ENCODE measurements around the gene ADORA2B.

Gene ADORA2B

DNA sequence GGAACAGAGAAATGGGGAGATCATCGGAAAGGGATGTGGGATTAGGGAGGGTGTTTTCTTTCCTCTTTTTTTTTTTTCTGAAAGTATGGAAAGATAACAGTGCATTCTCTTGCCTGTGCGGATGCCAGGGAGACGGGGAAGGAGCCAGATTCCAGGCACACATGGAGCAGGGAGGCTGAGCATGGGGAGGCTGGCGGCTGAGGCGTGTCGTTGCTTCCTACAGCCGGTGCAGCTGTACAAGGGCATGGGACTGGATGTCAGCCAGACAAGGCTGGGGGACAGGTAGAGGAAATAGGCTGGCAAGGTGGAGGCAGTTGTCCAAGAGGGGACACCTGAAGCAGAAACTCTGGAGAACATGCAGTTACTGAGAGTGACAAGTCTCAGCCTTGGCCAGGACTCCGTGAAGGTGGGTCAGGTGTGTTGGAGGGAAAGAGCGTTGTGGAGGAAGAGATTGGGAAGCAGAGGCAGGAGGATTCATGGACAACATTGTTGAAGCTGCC lies 16.6 kb upstream of the ADORA2B start:
- Histone ChIP-seq H3K9me3 (replicated peaks in 1 of 2; ENCODE audit: control insufficient read depth in 2 of 2, insufficient read depth in 1 of 2, low read depth in 1 of 2, low read length in 2 of 2) (no peaks in the 10 kb centered on the region), H3K36me3 (replicated peaks in 1 of 2; ENCODE audit: control insufficient read depth in 2 of 2, insufficient read depth in 2 of 2, low read length in 2 of 2) (no peaks in the 10 kb centered on the region), H3K14ac (ENCODE audit: low read length) (no peak overlapping the region), H3K23ac (ENCODE audit: low read depth, low read length, poor library complexity) (no peak overlapping the region), H2AFZ (ENCODE audit: low read length) (no peak overlapping the region), H2BK120ac (ENCODE audit: low read depth, low read length) (no peak overlapping the region), H3K18ac (ENCODE audit: low read length) (peak overlapping the region; percentile 24), H3K4me1 (ENCODE audit: control insufficient read depth in 2 of 2, insufficient read depth in 1 of 2, low read depth in 1 of 2, low read length in 2 of 2) (peaks cover 0 to 2% of the 10 kb centered on the region in 2 donors), H3K27me3 (ENCODE audit: control insufficient read depth in 3 of 3, insufficient read depth in 3 of 3, low read depth in 1 of 3, low read length in 3 of 3) (peaks cover 0 to 5% (median 0%) of the 10 kb centered on the region in 3 experiments), H4K91ac (ENCODE audit: low read depth, low read length, poor library complexity) (no peak overlapping the region), H3K27ac (replicated peaks; ENCODE audit: low read length) (no peak overlapping the region), H3K4me3 (ENCODE audit: low read length in 2 of 2) (no peak overlapping the region), H2BK5ac (ENCODE audit: low read length) (peak overlapping the region; percentile 26), H2AK5ac (ENCODE audit: low read depth, low read length) (no peak overlapping the region), H3K4ac (ENCODE audit: low read length) (no peak overlapping the region), H3K79me1 (ENCODE audit: low read depth, low read length) (no peaks in the 10 kb centered on the region), H4K8ac (ENCODE audit: low read depth, low read length) (no peak overlapping the region), H3K4me2 (ENCODE audit: insufficient read depth, low read length, poor library complexity, severe bottlenecking) (no peak overlapping the region), H3K9ac (ENCODE audit: low read depth, low read length, poor library complexity) (peak overlapping the region; percentile 63), H2BK15ac (ENCODE audit: low read length) (no peak overlapping the region), H2BK12ac (ENCODE audit: low read length) (no peak overlapping the region)
- WGBS, 2 donors (ENCODE audit: extremely low coverage in 2 of 2, insufficient read length in 2 of 2, insufficient replicate concordance in 1 of 2), result no CpG with 5 or more reads among the region's 9 CpGs
- DNase-seq (ENCODE audit: low spot score), result no peak

DNA sequence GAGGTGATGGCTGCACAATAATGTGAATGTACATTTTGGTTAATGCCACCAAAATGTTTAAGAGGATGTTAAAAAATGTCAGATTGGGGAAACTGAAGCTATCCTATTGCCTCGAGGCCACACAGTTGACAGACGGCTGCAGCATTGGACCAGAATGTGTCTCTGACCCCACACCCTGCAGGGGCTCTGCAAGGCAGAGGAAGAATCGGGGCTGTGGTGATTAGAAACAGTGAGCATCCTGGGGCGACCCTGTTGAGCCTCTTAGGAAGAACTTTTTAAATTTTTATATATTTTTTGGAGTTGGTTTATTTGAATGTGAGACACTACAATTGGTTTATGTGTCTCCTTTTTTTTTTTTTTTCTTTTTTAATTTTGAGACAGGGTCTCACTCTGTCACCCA lies 15.0 kb upstream of the ADORA2B start:
- no CpG with 5 or more reads among the region's 4 CpGs for WGBS, 2 donors (ENCODE audit: extremely low coverage in 2 of 2, insufficient read length in 2 of 2, insufficient replicate concordance in 1 of 2)
- no peak overlapping the region for H3K4me2 ChIP-seq (ENCODE audit: insufficient read depth, low read length, poor library complexity, severe bottlenecking)

DNA sequence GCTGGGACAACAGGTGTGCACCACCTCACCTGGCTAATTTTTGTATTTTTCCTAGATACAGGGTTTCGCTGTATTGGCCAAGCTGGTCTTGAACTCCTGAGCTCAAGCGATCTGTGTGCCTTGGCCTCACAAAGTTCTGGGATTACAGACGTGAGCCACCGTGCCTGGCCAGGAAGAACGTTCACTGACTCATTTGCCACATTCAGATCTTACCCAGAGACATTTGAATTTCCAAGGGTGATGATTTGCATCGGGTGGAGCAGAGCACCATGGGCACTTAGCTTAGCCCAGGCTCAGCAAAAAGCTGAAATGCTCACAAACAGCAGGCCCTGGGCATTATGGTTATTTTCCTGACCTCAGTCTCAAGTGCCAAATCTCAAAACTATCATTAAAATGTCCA lies 14.5 kb upstream of the ADORA2B start:
- H3K4me1 ChIP-seq (ENCODE audit: control insufficient read depth in 2 of 2, insufficient read depth in 1 of 2, low read depth in 1 of 2, low read length in 2 of 2), result peaks cover 0 to 2% of the 10 kb centered on the region in 2 donors
- H3K9me3 ChIP-seq (replicated peaks in 1 of 2; ENCODE audit: control insufficient read depth in 2 of 2, insufficient read depth in 1 of 2, low read depth in 1 of 2, low read length in 2 of 2), result no peaks in the 10 kb centered on the region
- H2AFZ ChIP-seq (ENCODE audit: low read length), result no peak overlapping the region
- no peaks in the 10 kb centered on the region for H3K79me1 ChIP-seq (ENCODE audit: low read depth, low read length)
- H3K14ac ChIP-seq (ENCODE audit: low read length), result no peak overlapping the region
- no peaks in the 10 kb centered on the region for H3K36me3 ChIP-seq (replicated peaks in 1 of 2; ENCODE audit: control insufficient read depth in 2 of 2, insufficient read depth in 2 of 2, low read length in 2 of 2)
- H3K27ac ChIP-seq (replicated peaks; ENCODE audit: low read length), result no peak overlapping the region
- no peak overlapping the region for H3K23ac ChIP-seq (ENCODE audit: low read depth, low read length, poor library complexity)
- no peak overlapping the region for H2BK15ac ChIP-seq (ENCODE audit: low read length)
- H3K4ac ChIP-seq (ENCODE audit: low read length), result no peak overlapping the region
- H4K91ac ChIP-seq (ENCODE audit: low read depth, low read length, poor library complexity), result no peak overlapping the region
- no peak overlapping the region for H2BK120ac ChIP-seq (ENCODE audit: low read depth, low read length)
- no peak overlapping the region for H4K8ac ChIP-seq (ENCODE audit: low read depth, low read length)
- no CpG with 5 or more reads among the region's 6 CpGs for WGBS, 2 donors (ENCODE audit: extremely low coverage in 2 of 2, insufficient read length in 2 of 2, insufficient replicate concordance in 1 of 2)
- H2BK12ac ChIP-seq (ENCODE audit: low read length), result no peak overlapping the region
- no peak overlapping the region for H2BK5ac ChIP-seq (ENCODE audit: low read length)
- no peak for DNase-seq (ENCODE audit: low spot score)
- H3K4me2 ChIP-seq (ENCODE audit: insufficient read depth, low read length, poor library complexity, severe bottlenecking), result no peak overlapping the region
- no peak overlapping the region for H3K9ac ChIP-seq (ENCODE audit: low read depth, low read length, poor library complexity)
- no peak overlapping the region for H3K18ac ChIP-seq (ENCODE audit: low read length)
- no peak overlapping the region for H3K4me3 ChIP-seq (ENCODE audit: low read length in 2 of 2)
- H2AK5ac ChIP-seq (ENCODE audit: low read depth, low read length), result no peak overlapping the region
- H3K27me3 ChIP-seq (ENCODE audit: control insufficient read depth in 3 of 3, insufficient read depth in 3 of 3, low read depth in 1 of 3, low read length in 3 of 3), result peaks cover 0 to 5% (median 0%) of the 10 kb centered on the region in 3 experiments

More for the DNA sequence above, 15.0 kb upstream of the ADORA2B start:
- H2BK12ac ChIP-seq (ENCODE audit: low read length), result no peak overlapping the region
- H2AK5ac ChIP-seq (ENCODE audit: low read depth, low read length), result no peak overlapping the region
- no peaks in the 10 kb centered on the region for H3K36me3 ChIP-seq (replicated peaks in 1 of 2; ENCODE audit: control insufficient read depth in 2 of 2, insufficient read depth in 2 of 2, low read length in 2 of 2)
- no peak overlapping the region for H4K91ac ChIP-seq (ENCODE audit: low read depth, low read length, poor library complexity)
- no peaks in the 10 kb centered on the region for H3K9me3 ChIP-seq (replicated peaks in 1 of 2; ENCODE audit: control insufficient read depth in 2 of 2, insufficient read depth in 1 of 2, low read depth in 1 of 2, low read length in 2 of 2)
- H3K27ac ChIP-seq (replicated peaks; ENCODE audit: low read length), result no peak overlapping the region
- no peak overlapping the region for H3K18ac ChIP-seq (ENCODE audit: low read length)
- H3K79me1 ChIP-seq (ENCODE audit: low read depth, low read length), result no peaks in the 10 kb centered on the region
- no peak overlapping the region for H3K14ac ChIP-seq (ENCODE audit: low read length)
- no peak for DNase-seq (ENCODE audit: low spot score)
- H3K9ac ChIP-seq (ENCODE audit: low read depth, low read length, poor library complexity), result no peak overlapping the region
- no peak overlapping the region for H2AFZ ChIP-seq (ENCODE audit: low read length)
- no peak overlapping the region for H2BK5ac ChIP-seq (ENCODE audit: low read length)
- peaks cover 0 to 2% of the 10 kb centered on the region in 2 donors for H3K4me1 ChIP-seq (ENCODE audit: control insufficient read depth in 2 of 2, insufficient read depth in 1 of 2, low read depth in 1 of 2, low read length in 2 of 2)
- peaks cover 0 to 5% (median 0%) of the 10 kb centered on the region in 3 experiments for H3K27me3 ChIP-seq (ENCODE audit: control insufficient read depth in 3 of 3, insufficient read depth in 3 of 3, low read depth in 1 of 3, low read length in 3 of 3)
- H4K8ac ChIP-seq (ENCODE audit: low read depth, low read length), result no peak overlapping the region
- no peak overlapping the region for H3K4ac ChIP-seq (ENCODE audit: low read length)
- H2BK120ac ChIP-seq (ENCODE audit: low read depth, low read length), result no peak overlapping the region
- no peak overlapping the region for H3K4me3 ChIP-seq (ENCODE audit: low read length in 2 of 2)
- no peak overlapping the region for H2BK15ac ChIP-seq (ENCODE audit: low read length)
- no peak overlapping the region for H3K23ac ChIP-seq (ENCODE audit: low read depth, low read length, poor library complexity)

DNA sequence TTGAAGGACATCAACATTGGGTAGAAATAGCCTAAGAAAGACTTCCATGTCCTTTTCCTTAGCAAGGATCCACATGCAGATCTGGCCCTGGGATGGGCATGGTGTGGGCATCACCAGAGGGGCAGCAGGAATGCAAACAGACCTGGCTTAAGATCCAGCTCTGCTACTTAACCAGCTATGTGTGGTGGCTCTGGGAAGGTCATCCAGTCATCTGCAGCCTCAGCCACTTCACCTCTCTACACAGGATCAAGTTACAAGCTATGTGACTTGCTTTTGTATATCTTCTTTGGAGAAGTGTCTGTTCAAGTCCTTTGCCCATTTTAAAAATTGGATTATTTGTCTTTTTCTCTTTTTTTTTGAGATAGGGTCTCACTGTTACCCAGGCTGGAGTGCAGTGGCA lies 13.5 kb upstream of the ADORA2B start:
- H3K36me3 ChIP-seq (replicated peaks in 1 of 2; ENCODE audit: control insufficient read depth in 2 of 2, insufficient read depth in 2 of 2, low read length in 2 of 2), result no peaks in the 10 kb centered on the region
- H2AFZ ChIP-seq (ENCODE audit: low read length), result no peak overlapping the region
- no peak overlapping the region for H2BK5ac ChIP-seq (ENCODE audit: low read length)
- H2BK120ac ChIP-seq (ENCODE audit: low read depth, low read length), result no peak overlapping the region
- H3K4me2 ChIP-seq (ENCODE audit: insufficient read depth, low read length, poor library complexity, severe bottlenecking), result no peak overlapping the region
- H3K4me3 ChIP-seq (ENCODE audit: low read length in 2 of 2), result peak overlapping the region in 1 of 2 donors; percentile 4
- H3K27me3 ChIP-seq (ENCODE audit: control insufficient read depth in 3 of 3, insufficient read depth in 3 of 3, low read depth in 1 of 3, low read length in 3 of 3), result peaks cover 0 to 5% (median 0%) of the 10 kb centered on the region in 3 experiments
- no peak overlapping the region for H2BK15ac ChIP-seq (ENCODE audit: low read length)
- H2AK5ac ChIP-seq (ENCODE audit: low read depth, low read length), result no peak overlapping the region
- no peak overlapping the region for H3K23ac ChIP-seq (ENCODE audit: low read depth, low read length, poor library complexity)
- peak overlapping the region; percentile 22 for H3K18ac ChIP-seq (ENCODE audit: low read length)
- no peak overlapping the region for H3K14ac ChIP-seq (ENCODE audit: low read length)
- H3K9ac ChIP-seq (ENCODE audit: low read depth, low read length, poor library complexity), result no peak overlapping the region
- no peaks in the 10 kb centered on the region for H3K79me1 ChIP-seq (ENCODE audit: low read depth, low read length)
- H3K27ac ChIP-seq (replicated peaks; ENCODE audit: low read length), result no peak overlapping the region
- no peak overlapping the region for H4K91ac ChIP-seq (ENCODE audit: low read depth, low read length, poor library complexity)
- H4K8ac ChIP-seq (ENCODE audit: low read depth, low read length), result no peak overlapping the region
- no peak overlapping the region for H3K4ac ChIP-seq (ENCODE audit: low read length)
- no peak for DNase-seq (ENCODE audit: low spot score)
- no peak overlapping the region for H2BK12ac ChIP-seq (ENCODE audit: low read length)
- no peaks in the 10 kb centered on the region for H3K9me3 ChIP-seq (replicated peaks in 1 of 2; ENCODE audit: control insufficient read depth in 2 of 2, insufficient read depth in 1 of 2, low read depth in 1 of 2, low read length in 2 of 2)
- H3K4me1 ChIP-seq (ENCODE audit: control insufficient read depth in 2 of 2, insufficient read depth in 1 of 2, low read depth in 1 of 2, low read length in 2 of 2), result peaks cover 0 to 2% of the 10 kb centered on the region in 2 donors
